T follicular helper cell (primary cell): ENCODE results near the gene THRSP.
"Not testable (repeated sequence)": the region's sequence is repeated elsewhere in the genome, so short reads cannot be mapped to it uniquely, and the experiment has no call there.

ENCODE experiments used
- DNase-seq: peaks from one replicate; pipeline ENCODE4 v3.0.0-alpha.2; 2020; ENCODE audit warnings: low read depth

THRSP gene

DNA sequence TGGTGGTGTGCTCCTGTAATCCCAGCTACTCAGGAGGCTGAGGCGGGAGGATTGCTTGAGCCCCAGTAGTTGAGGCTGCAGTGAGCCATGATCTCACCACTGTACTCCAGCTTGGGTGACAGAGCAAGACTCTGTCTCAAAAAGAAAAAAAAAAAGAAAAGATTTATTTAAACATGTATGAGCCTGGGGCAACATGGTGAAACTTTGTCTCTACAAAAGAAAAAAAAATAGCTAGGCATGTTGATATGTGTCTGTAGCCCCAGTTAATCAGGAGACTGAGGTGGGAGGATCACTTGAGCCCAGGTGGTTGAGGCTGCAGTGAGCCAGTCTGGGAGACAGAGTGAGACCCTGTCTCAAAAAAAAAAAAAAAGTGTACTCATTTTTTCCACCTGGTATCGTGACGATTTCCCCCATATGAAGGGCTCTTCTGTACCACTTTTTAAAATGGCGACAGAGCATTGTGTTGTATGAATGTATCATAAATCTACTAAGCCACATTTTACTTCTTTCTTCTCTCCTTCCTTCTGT, 24.2 kb upstream of the THRSP start:
- no peak for DNase-seq

DNA sequence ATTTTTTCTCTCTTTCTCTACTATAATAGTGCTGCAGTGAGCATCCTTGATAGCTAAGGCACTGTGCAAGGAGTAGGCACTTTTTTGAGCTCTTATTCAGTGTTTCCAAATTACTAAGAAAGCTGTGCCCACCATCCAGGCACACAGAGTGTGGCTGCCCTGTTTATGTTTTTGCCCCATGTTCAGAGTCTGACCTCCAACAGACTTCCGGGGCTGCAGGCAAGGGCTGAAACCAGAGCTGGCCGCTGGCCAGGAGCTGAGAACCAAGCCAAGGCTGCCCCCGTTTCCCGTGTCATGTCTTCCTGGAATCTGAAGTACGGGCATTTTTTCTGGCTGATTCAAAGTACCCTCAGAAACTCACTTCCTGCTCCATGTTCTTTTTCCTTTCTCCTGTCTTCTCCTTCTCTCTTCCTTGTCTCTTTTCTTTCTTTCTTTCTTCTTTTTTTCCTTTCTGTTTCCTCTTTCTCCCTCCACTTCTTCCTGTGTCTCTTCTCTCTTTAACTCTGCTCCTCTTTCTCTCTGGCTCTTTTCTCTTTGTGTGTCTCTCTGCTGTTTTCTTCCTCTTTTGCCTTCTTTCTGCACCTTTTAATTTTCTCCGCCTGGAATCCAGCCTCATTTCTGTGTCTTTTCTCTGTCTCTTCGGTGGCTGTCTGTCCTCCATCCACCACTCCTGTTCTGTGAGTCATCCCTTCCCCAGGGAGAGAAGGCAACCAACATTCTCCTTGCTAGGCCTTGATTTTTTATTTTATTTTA, 23.6 kb upstream of the THRSP start:
- no peak for DNase-seq

DNA sequence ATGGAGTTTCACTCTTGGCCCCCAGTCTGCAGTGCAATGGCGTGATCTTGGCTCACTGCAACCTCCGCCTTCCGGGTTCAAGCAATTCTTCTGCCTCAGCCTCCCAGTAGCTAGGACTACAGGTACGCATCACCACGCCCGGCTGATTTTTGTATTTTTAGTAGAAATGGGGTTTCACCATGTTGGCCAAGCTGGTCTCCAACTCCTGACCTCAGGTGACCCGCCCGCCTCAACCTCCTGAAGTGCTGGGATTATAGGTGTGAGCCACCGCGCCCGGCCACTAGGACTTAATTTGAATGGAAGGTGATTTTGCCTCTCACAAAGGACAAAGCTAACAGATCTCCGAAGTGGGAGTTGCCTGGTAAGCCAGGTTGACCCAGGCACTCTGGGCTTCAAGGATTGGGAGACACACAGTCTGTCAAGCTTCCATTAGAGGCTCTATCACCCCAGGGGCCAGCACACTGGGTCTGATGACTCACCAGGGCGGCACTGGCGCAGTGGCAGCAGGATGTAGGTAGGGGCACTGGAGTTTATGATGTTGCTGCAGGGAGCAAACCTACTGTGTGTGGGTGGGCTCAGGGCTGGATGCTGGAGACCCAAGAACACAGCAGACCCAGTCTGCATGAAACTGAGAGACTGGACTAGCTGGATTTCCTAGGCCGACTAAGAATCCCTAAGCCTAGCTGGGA, 22.8 kb upstream of the THRSP start:
- DNase-seq, result no peak

DNA sequence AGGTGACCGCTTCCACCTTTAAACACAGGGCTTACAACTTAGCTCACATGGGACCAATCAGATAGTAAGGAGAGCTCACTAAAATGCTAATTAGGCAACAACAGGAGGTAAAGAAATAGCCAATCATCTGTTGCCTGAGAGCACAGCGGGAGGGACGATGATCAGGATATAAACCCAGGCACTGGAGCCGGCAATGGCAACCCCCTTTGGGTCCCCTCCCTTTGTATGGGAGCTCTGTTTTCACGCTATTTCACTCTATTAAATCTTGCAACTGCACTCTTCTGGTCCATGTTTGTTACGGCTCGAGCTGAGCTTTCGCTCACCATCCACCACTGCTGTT, 22.3 kb upstream of the THRSP start:
- not testable (repeated sequence) for DNase-seq

DNA sequence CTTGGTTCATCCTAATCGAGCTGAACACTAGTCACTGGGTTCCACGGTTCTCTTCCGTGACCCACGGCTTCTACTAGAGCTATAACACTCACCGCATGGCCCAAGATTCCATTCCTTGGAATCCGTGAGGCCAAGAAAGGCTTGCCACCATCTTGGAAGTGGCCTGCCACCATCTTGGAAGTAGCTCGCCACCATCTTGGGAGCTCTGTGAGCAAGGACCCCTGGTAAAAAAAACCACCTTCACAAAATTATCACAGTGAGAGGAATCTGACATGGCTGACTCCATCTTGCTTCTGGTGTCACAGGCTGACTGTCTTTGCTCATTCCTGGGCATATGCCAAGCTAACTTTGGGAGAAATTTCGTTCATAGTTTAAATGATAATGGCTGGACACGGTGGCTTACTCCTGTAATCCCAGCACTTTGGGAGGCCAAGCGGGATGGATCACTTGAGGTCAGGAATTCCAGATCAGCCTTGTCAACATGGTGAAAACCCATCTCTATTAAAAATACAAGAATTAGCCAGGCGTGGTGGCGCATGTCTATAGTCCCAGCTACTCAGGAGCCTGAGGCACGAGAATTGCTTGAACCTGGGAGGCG, 21.7 kb upstream of the THRSP start:
- DNase-seq, result no peak

DNA sequence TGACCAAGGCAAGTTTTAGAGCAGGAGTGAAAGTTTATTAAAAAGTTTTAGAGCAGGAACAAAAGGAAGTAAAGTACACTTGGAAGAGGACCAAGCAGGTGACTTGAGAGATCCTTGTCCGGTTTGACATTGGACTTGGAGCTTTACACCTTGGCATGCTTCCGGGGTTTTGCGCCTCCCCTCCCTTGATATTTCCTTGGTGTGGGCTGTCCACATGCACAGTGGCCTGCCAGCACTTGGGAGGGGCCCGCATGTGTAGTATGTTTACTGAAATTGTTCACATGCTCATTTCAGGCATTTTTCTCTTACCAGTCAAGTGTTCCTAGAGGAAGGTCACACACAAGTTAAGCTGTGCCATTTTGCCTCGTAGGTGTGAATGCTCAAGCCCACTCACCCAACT, 19.0 kb upstream of the THRSP start:
- no peak for DNase-seq

DNA sequence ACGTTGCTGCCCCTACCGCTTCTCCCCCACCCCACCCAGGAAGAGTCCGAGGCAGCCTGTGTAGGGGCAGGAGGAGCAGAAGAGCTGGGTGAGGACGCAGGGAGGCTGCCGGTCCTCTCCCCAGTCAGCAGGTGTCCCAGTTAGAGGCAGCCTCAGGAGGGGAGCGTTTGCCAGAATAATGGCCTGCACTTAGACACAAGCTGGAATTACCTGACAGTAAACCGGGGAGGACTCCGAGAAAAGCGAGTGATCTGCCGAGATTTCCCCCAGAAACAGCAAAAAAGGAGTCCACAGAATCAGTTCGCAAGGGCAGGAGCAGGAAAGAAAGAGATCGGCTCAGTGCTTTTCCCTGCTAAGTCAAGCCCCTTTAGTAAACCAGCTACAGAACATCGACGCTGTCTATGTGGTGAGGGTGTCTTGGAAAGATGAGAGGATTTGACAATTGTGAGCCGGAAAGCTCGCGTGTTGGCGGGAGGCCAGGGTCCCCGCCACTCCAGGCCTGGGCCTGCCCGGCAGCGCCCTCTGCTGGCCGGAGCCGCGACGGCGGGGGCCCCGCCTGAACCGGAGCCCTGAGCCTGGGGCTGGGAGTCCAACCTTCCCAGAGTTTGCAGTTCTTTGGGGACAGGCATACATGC, 17.7 kb upstream of the THRSP start:
- peak; percentile 65 for DNase-seq

DNA sequence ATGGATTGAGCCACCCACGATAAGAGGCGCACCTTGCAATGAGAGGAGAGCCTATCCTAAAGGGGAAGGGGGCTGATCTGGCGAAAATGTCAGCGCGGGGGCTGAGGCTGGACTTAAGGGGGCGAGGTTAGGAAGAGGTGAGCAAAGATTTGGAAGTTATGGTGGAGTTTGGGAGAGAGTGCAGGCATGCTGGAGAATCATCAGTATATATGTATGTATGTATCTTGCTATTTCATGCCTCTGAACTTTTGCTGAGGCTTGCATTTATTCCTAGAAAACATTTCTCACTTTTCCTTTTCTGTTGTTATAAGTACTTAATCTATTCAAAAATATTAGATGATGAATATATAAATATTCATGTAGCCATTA, 17.2 kb upstream of the THRSP start:
- DNase-seq, result no peak

DNA sequence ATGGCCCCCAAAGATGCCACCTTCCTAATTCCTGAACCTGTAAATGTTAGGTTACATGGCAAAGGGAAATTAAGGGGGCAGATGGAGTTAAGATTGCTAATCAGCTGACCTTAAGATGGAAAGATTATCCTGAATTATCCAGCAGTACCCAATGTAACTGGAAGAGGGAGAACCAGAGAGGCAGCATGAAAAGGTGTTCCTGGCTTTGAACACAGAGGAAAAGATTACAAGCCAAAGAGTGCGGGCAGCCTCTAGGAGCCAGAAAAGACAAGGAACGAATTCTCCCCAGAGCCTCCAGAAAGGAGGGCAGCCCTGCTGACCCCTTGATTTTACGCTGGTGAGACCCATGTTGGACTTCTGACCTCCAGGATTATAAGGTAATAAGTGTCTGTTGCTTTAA, 15.1 kb upstream of the THRSP start:
- no peak for DNase-seq

DNA sequence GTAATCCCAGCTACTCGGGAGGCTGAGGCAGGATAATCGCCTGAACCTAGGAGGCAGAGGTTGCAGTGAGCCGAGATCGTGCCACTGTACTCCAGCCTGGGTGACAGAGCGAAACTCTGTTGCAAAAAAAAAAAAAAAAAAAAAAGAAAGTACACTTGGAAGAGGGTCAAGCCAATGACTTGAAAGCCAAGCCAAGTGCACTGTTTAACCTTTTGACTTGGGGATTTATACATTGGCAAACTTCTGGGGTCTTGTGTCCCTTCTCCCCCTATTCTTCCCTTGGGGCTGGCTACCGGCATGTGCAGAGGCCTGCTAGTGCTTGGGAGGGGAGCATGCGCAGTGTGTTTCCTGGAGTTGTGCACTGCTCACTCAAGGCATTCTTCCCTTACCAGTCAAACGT, 14.3 kb upstream of the THRSP start:
- no peak for DNase-seq

DNA sequence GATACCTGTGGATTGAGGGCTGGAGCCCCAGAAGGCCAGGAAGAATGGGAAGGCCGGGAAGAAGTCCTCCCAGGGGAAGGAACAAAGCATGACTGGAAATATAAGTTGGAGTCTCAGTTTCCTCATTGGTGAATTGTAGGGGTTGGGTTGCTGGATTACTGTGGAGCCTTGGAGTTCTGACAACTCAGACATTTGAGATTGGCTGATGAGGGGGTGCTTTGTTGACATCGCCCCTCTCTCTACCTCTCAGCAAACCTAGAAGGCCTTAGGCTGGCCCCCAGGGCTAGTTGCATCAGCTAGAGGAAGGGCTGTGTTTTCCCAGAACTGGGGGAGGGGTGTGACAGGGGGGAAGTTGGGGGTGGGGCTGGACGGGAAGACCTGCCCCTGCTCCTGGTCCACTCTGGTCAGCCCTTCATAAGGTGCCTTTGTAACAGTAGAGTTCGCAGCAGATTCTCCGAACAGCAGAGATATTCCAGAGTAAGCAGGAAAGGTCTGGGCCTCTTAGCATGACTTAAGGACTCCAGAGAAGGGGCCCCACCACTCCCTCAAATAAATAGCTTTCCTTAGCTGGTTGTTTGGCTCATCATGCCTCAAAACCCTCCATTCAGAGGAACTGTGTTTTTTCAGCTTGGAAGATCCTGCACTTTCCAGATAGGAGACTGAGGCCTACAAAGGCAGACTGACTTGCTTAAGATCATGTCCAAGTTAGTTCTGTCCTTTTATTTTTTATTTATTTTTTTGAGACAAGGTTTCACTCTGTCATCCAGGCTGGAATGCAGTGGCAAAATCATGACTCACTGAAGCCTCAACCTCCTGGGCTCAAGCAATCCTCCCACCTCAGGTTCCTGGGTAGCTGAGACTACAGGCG, 12.5 kb upstream of the THRSP start:
- DNase-seq, result no peak

DNA sequence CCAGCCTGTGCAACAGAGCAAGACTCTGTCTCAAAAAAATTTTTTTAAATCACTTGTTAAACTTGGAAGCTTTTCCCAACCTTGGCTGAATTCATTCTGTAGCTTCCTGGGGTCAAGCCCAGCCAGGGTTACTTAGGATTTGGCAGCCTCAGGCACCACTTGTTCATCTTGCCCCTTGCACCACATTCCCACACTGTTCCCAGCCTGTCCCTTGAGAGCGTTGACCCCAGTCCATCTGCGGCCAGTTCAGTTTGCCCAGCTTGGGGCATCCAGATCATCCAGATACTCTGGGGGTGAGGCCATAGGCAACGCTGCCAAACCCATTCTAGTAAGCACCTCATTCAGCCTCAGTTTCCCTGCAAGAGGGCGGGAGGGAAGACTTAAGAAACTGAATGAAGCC, 8.7 kb upstream of the THRSP start:
- no peak for DNase-seq

DNA sequence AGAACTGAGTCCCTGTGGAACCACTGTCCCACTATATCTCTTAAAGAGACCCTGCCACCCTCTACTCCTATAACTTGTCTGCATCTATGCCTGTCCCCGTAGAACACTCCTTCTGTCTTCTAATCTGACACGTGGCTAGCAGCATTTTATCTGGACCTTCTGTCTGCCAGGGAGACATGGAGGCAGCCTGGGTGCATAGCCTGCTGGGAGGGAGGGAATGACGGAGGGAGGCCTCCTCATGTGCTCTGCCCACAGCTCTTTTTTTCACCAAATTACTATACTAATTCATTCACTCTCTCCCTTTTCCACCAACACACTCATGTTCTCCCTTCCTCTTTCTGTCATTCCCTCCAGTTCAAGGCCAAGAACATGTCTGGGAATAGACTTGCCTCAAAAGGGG, 7.6 kb upstream of the THRSP start:
- no peak for DNase-seq

DNA sequence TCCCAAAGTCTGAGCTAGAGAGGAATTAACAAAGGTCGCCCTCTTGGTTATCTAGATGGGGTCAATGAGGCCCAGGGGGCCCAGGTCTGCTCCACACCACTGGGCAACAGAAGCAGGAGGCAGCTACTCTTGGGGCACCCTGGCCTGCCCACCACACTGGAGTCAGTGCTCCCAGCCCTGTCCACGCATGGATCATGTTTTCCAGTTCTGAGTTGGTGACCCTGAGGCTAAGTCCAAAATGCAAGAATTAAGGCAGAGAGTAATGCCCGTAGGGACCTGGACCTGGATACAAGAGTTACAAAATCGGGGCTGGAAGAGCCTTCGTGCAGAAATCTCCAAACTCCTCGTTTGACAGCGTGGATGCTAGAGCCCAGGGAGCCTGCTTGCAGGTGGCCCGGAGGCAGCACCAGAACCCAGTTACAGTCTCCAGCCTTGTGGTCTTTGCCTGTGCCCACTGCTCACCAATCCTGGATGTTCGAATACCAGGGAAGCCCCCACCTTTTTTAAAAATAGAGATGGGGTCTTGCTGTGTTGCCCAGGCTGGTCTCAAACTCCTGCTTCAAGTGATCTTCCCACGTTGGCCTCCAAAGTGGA, 6.1 kb upstream of the THRSP start:
- no peak for DNase-seq

DNA sequence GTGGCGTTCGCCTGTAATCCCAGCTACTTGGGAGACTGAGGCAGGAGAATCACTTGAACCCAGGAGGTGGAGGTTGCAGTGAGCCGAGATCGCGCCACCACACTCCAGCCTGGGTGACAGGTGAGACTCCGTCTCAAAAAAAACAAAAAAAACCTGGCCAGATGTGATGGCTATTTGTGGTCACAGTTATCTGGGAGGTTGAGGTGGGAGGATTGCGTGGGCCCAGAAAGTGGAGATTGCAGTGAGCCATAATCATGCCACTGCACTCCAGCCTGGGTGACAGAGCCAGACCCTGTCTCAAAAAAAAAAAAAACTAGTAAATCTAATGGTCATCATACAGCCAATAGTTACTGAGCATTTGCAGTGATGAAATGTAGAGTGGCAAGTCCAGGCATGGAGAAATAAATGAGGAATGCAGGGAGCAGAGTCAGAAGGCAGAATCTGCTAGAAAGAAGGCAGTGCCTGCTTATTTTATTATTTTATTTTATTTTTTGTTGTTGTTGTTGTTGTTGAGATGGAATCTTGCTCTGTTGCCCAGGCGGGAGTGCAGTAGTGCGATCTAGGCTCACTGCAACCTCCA, 3.8 kb upstream of the THRSP start:
- DNase-seq, result not testable (repeated sequence)

DNA sequence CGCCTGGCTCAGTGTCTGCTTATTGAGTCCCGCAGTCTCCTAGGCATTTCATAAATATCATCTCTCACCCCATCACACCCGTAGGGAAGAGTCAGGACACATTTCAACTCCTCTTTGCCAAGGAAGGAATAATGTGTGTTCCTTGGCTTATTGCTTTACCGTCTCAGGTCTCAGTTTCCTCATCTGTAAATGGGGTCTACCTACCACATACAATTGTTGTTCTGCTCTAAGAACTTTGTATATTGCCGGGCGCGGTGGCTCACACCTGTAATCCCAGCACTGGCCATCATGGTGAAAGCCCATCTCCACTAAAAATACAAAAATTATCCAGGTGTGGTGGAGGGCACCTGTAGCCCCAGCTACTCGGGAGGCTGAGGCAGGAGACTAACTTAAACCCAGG, 3.1 kb upstream of the THRSP start:
- DNase-seq, result no peak

DNA sequence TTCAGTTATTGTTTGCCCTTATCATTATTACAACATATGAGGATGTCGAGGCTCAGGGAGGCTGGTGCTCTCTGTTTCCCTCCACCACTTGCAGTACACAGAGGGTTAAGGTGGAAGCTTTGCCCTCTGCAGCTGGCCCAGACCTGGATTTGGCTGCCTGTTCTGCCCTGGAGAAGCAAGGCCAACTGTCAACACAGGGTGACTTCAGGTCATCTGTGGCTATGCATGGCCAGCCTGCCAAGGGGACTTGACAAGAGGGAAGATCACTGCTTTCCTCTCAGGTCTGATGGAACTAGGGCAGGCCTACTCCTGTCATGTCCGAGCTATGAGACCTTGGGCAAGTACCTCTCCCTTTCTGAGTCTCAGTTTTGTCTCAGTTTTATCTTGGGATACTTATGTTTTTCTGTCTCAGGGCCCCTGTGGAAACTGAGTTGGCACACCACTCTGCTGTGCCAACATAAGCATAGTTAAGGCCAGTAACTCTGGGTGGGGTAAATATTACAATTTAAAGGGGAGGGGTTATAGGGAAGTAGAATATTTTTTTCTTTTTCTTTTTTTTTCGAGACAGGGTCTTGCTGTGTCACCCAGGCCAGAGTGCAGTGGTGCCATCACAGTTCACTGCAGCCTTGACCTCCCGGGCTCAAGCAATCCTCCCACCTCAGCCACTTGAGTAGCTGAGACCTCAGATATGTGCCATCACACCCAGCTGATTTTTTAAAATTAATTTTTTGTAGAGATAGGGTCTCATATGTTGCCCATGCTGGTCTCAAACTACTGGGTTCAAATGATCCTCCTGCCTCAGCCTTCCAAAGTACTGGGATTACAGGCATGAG, 2.4 kb upstream of the THRSP start:
- DNase-seq, result no peak

DNA sequence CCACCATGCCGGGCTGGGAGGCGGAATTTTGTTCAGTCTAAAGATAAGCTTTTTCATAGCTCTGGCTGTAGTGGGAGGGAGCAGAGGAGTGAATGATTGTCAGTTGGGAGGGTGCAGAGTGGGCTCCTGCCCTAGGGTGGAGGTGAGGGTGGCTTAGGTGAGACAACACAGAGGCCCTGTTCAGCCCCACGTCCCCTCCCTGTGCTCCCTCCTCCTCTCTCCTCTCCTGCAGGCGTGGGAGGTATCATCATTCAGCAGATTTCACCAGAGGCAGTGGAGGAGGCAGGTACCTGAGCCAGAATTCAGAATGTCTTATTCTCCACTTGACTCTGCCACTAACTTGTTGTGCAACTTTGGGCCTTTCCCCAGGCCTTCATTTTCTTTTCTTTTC, 1.7 kb upstream of the THRSP start:
- no peak for DNase-seq

DNA sequence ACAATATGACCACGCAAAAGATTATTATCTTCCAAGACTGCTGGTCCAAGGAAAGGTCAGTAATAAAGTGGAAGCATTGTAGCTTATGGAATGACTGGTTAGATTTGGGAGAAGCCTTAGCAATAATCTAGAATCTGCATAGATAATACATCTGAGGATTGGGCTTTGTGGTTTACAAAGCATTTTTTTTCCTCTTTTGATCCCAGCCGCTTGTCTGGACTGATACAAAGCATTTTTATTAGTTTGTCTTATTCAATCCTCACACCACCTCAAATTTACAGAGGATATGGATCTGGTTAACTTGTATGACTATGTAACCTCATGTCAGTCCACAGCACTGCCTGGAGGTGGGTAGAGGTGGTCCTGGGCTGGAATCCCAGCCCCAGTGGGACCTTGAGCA, 990 bp upstream of the THRSP start:
- DNase-seq, result no peak

DNA sequence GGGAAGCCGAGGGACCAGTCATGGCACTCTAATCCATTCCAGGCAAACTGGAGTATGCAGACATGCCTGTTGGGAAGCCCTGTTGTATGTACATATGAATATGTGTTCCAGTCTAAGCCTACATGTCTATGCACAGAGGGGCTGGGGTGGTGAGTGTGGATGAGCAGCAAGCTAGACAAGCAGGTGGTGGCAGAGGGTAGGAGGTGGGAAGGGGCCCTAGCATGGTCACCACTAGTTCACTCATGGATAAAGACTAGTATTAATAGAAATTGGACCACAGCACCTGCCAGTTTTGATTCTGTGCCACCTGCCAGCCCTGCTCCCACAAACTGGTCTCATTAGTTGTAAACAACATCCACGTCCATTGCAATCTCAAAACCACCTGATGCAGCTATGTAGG, 1.5 kb downstream of the THRSP start:
- DNase-seq, result no peak
